DOHH2 (cell line): ENCODE results near the gene RUNX1.

ENCODE experiments used
- CTCF ChIP-seq: fragments of 200-600 bp; sonication (generic); IDR thresholded peaks from one replicate; pipeline ENCODE4 v1.5.1; 2014; ENCODE audit warnings: antibody characterized with exemption, mild to moderate bottlenecking, low read depth, low read length; ENCODE audit not compliant: poor library complexity, severe bottlenecking
- EZH2phosphoT487 ChIP-seq: fragments of 200-600 bp; sonication (generic); IDR thresholded peaks from 2 replicates; pipeline ENCODE4 v1.6.1; 2017; ENCODE audit warnings: borderline replicate concordance, mild to moderate bottlenecking, antibody characterized with exemption, low read length, moderate library complexity, mixed read lengths

GRCh38 chr21:34999397-34999941, 49.6 kb downstream of the RUNX1 start:
- TF ChIP-seq CTCF (no peak), EZH2phosphoT487 (no peak)
